Panc1 (cell line): ENCODE measurements around the gene CDO1.

Experiments
- CTCF ChIP-seq: fragments of 450-650 bp; IDR thresholded peaks from 2 replicates; pipeline ENCODE4 v1.5.1; 2017; ENCODE audit warnings: mild to moderate bottlenecking
- POLR2AphosphoS5 ChIP-seq: IDR thresholded peaks from 2 replicates; pipeline ENCODE4 v1.6.1; 2012; ENCODE audit warnings: mild to moderate bottlenecking, low read depth, low read length, moderate library complexity
- TCF7L2 ChIP-seq: IDR thresholded peaks from 2 replicates; pipeline ENCODE4 v1.6.1; 2011; ENCODE audit warnings: mild to moderate bottlenecking, low read depth, low read length, inconsistent platforms

DNA sequence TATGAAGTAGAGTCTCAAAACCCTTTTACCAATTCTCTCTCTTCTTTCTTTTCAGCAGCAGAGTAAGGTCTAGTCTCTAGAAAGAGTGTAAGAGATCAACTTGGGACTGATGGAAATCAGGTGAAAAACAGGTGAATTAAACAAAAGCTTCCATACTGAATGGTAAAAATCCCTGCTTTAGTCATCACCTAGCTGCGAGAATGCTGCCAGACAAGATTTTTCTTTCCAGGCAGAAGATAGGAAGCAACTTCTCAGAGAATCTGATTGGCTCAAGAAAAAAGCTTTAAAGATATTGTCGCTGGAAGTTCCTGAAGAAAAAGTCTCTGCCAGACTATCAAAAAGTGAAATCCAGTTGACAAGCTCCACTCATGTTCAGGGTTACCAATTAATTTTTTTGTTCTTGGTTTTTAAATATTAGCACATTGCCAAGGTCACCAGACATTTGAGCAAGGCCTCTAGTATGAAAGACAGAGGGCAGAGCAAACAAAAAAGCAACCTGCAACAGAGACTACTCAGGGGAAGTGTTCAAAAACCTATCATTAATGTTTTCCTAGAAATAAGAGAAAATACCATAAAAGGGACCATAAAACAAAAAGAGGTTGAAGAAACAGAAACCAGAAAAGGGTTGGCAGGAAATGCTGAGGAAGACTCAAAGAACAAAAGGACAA lies 9.3 kb downstream of the CDO1 start:
- TF ChIP-seq CTCF (no peak), TCF7L2 (no peak), POLR2AphosphoS5 (no peak)
